Gastroesophageal sphincter (tissue), 3 donors: ENCODE measurements around the gene EPHB1.

Source experiments
- EP300 ChIP-seq: sonication (generic); formaldehyde crosslinking; IDR thresholded peaks from one replicate; pipeline ENCODE4 v1.6.1; 2017; ENCODE audit warnings: antibody characterized with exemption, mild to moderate bottlenecking
- POLR2AphosphoS5 ChIP-seq: sonication (generic); formaldehyde crosslinking; IDR thresholded peaks from one replicate; pipeline ENCODE4 v1.6.1; 2017; ENCODE audit warnings: antibody characterized with exemption
- TF ChIP-seq, protein P1 (sequence below), 4 experiments: fragments of 200-600 bp in 2 of 4; fragments of 450-650 bp in 2 of 4; sonication (generic) in 1 of 4; IDR thresholded peaks; one replicate each; pipeline ENCODE4 v1.5.1; 2017 to 2019; ENCODE audit warnings: antibody characterized with exemption in 4 of 4, mild to moderate bottlenecking in 2 of 4, moderate library complexity in 2 of 4

DNA sequence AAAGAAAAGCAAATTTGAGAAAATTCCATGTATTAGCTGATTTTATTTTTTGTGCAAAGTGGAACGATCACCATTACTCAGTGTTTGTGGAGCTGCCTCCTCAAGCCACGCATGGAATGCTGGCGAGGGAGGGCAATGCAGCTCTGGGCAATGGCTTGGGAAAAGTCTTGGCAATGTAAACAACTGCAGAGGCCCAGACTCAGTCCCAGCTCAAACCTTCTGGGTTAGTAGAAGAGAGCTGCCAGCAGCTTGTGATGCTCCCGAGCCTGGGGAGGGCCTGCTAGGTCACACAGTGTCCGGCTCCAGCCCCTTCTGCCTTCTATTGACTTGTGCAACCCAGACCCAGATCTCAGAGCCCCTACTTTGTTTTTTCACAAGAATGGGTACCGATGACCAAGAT is 4.3 kb downstream of the EPHB1 start:
- peak; percentile 40 for TF ChIP-seq POLR2AphosphoS5
- TF ChIP-seq, protein P1, sequence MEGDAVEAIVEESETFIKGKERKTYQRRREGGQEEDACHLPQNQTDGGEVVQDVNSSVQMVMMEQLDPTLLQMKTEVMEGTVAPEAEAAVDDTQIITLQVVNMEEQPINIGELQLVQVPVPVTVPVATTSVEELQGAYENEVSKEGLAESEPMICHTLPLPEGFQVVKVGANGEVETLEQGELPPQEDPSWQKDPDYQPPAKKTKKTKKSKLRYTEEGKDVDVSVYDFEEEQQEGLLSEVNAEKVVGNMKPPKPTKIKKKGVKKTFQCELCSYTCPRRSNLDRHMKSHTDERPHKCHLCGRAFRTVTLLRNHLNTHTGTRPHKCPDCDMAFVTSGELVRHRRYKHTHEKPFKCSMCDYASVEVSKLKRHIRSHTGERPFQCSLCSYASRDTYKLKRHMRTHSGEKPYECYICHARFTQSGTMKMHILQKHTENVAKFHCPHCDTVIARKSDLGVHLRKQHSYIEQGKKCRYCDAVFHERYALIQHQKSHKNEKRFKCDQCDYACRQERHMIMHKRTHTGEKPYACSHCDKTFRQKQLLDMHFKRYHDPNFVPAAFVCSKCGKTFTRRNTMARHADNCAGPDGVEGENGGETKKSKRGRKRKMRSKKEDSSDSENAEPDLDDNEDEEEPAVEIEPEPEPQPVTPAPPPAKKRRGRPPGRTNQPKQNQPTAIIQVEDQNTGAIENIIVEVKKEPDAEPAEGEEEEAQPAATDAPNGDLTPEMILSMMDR (IDR thresholded peaks at IDR 0.05), result peak in 1 of 4 experiments; percentile 12
- TF ChIP-seq EP300, result no peak
